Fibroblast of lung (primary cell): Measurements from ENCODE around the gene NCKAP5. TPM values are rescaled to one million over a fixed set of nuclear protein-coding genes. Genes with fewer than 3 reads are reported as not detected.

ENCODE experiments used
- DNase-seq, 2 donors: peaks; one replicate each; pipeline versions ENCODE4 v3.0.0 to v3.0.0-alpha.2; 2010; ENCODE audit warnings: low read depth in 2 of 2
- H2AFZ ChIP-seq: 2 replicates; pipeline ENCODE4 v1.5.1; 2012; ENCODE audit warnings: low read length, control low read depth, inconsistent platforms
- H3K27ac ChIP-seq: 2 replicates; pipeline ENCODE4 v1.5.1; 2011; ENCODE audit warnings: low read length, control low read depth; ENCODE audit not compliant: insufficient read depth
- H3K27me3 ChIP-seq: 2 replicates; pipeline ENCODE4 v1.5.1; 2011; ENCODE audit warnings: mild to moderate bottlenecking, low read length; ENCODE audit not compliant: control insufficient read depth, insufficient read depth
- H3K36me3 ChIP-seq: 2 replicates; pipeline ENCODE4 v1.5.1; 2011; ENCODE audit warnings: low read length; ENCODE audit not compliant: control insufficient read depth, insufficient read depth
- H3K4me1 ChIP-seq: 2 replicates; pipeline ENCODE4 v1.5.1; 2011; ENCODE audit warnings: low read length; ENCODE audit not compliant: control insufficient read depth, insufficient read depth; ENCODE audit errors: extremely low read depth
- H3K4me2 ChIP-seq: 2 replicates; pipeline ENCODE4 v1.5.1; 2011; ENCODE audit warnings: low read length, control low read depth; ENCODE audit not compliant: insufficient read depth; ENCODE audit errors: extremely low read depth
- H3K4me3 ChIP-seq, 4 experiments: fragments of 200-600 bp in 1 of 4; sonication (generic) in 1 of 4; replicated peaks in 1 of 4; 2 replicates each; pipeline ENCODE4 v1.5.1; 2011 to 2016; ENCODE audit warnings: low read length in 4 of 4, low read depth in 3 of 4, mild to moderate bottlenecking in 3 of 4, control low read depth in 2 of 4, inconsistent platforms in 1 of 4, mixed read lengths in 1 of 4; ENCODE audit not compliant: insufficient read depth in 1 of 4; ENCODE audit errors: control extremely low read depth in 1 of 4
- H3K79me2 ChIP-seq: 2 replicates; pipeline ENCODE4 v1.5.1; 2012; ENCODE audit warnings: mild to moderate bottlenecking, low read length, inconsistent platforms; ENCODE audit not compliant: control insufficient read depth, insufficient read depth
- H3K9ac ChIP-seq: 2 replicates; pipeline ENCODE4 v1.5.1; 2011; ENCODE audit warnings: mild to moderate bottlenecking, low read length, control low read depth; ENCODE audit not compliant: insufficient read depth
- H3K9me3 ChIP-seq: 2 replicates; pipeline ENCODE4 v1.5.1; 2012; ENCODE audit warnings: low read depth, low read length; ENCODE audit not compliant: control insufficient read depth, insufficient read depth
- H4K20me1 ChIP-seq: 2 replicates; pipeline ENCODE4 v1.5.1; 2011; ENCODE audit warnings: low read length; ENCODE audit not compliant: control insufficient read depth, insufficient read depth; ENCODE audit errors: extremely low read depth
- CTCF ChIP-seq, 2 donors: IDR thresholded peaks in 1 of 2; conservative IDR thresholded peaks in 1 of 2; 1 replicate in 1 of 2; 2 replicates in 1 of 2; pipeline ENCODE4 v1.5.1; 2011 to 2012; ENCODE audit warnings: low read length in 2 of 2, control low read depth in 1 of 2, inconsistent platforms in 1 of 2, low read depth in 1 of 2, mild to moderate bottlenecking in 1 of 2
- EZH2 ChIP-seq: IDR thresholded peaks from 2 replicates; pipeline ENCODE4 v1.5.1; 2012; ENCODE audit warnings: low read length, control low read depth, mild to moderate bottlenecking; ENCODE audit errors: missing control alignments
- polyA plus RNA-seq, 2 donors: library from polyadenylated mRNA; depleted of rRNA in 1 of 2; stranded (reverse) in 1 of 2; unstranded in 1 of 2; fragments of >200 nt; gene quantifications; 2 replicates each; pipeline ENCODE4 v1.2.1, GENCODE V29; 2011 to 2012; ENCODE audit warnings: missing spikeins in 1 of 2
- total RNA-seq: library from RNA; depleted of rRNA; stranded (reverse); fragments of >200 nt; gene quantifications from 2 replicates; pipeline ENCODE4 v1.2.1, GENCODE V29; 2014

The NCKAP5 gene
- total and polyA plus RNA-seq, 2 donors (not counting 1 experiment from before 2014, with no cell fraction given): 2.6 to 6.2 TPM

GRCh38 chr2:132974467-132975095, 593.7 kb downstream of the NCKAP5 start:
- Histone ChIP-seq H3K4me1 (no peaks in the 10 kb centered on the region), H3K4me3 (no peak overlapping the region), H3K9ac (no peak overlapping the region), H3K79me2 (no peaks in the 10 kb centered on the region), H3K4me2 (no peak overlapping the region), H3K36me3 (no peaks in the 10 kb centered on the region), H3K27me3 (no peaks in the 10 kb centered on the region), H4K20me1 (no peaks in the 10 kb centered on the region), H2AFZ (no peak overlapping the region), H3K27ac (no peak overlapping the region), H3K9me3 (no peaks in the 10 kb centered on the region)
- peak; percentile 42 to 46 for DNase-seq
- TF ChIP-seq EZH2 (no peak), CTCF (conservative IDR thresholded peaks at IDR 0.05 in 1 of 2, IDR thresholded peaks at IDR 0.05 in 1 of 2; ENCODE audit: low read depth in 1 of 2, low read length in 2 of 2) (no peak)

GRCh38 chr2:132971310-132972061, 596.8 kb downstream of the NCKAP5 start:
- no peaks in the 10 kb centered on the region for H3K27me3 ChIP-seq
- H4K20me1 ChIP-seq: no peaks in the 10 kb centered on the region
- H3K4me3 ChIP-seq: no peak overlapping the region
- H3K79me2 ChIP-seq: no peaks in the 10 kb centered on the region
- H3K4me2 ChIP-seq: no peak overlapping the region
- TF ChIP-seq CTCF (conservative IDR thresholded peaks at IDR 0.05 in 1 of 2, IDR thresholded peaks at IDR 0.05 in 1 of 2; ENCODE audit: low read depth in 1 of 2, low read length in 2 of 2) (no peak), EZH2 (no peak)
- H3K9me3 ChIP-seq: no peaks in the 10 kb centered on the region
- no peak for DNase-seq
- H3K9ac ChIP-seq: no peak overlapping the region
- H3K36me3 ChIP-seq: no peaks in the 10 kb centered on the region
- no peak overlapping the region for H2AFZ ChIP-seq
- no peaks in the 10 kb centered on the region for H3K4me1 ChIP-seq
- H3K27ac ChIP-seq: no peak overlapping the region

GRCh38 chr2:132969371-132969985, 598.8 kb downstream of the NCKAP5 start:
- TF ChIP-seq EZH2 (no peak), CTCF (conservative IDR thresholded peaks at IDR 0.05 in 1 of 2, IDR thresholded peaks at IDR 0.05 in 1 of 2; ENCODE audit: low read depth in 1 of 2, low read length in 2 of 2) (no peak)
- Histone ChIP-seq H3K36me3 (no peaks in the 10 kb centered on the region), H3K4me2 (no peak overlapping the region), H3K9ac (no peak overlapping the region), H3K79me2 (no peaks in the 10 kb centered on the region), H2AFZ (no peak overlapping the region), H3K9me3 (no peaks in the 10 kb centered on the region), H3K27me3 (no peaks in the 10 kb centered on the region), H3K4me1 (no peaks in the 10 kb centered on the region), H3K27ac (no peak overlapping the region), H4K20me1 (no peaks in the 10 kb centered on the region), H3K4me3 (no peak overlapping the region)
- DNase-seq: no peak
